ENCODE results near the gene RING1. TPM values are rescaled to one million over a fixed set of nuclear protein-coding genes. Genes with fewer than 3 reads are reported as not detected.
A peak's percentile ranks its signal among the peaks of the same experiment; 100 is the strongest.

The RING1 gene
- total and polyA plus RNA-seq, 10 of the 15 experiments (the other 5 are each of a cell fraction or from before 2014, with no cell fraction given) = 2.0 to 27.2 (median 15.8) TPM

- Histone ChIP-seq H3K4me3 (no peak overlapping the region), H2AFZ (ENCODE audit: control insufficient read depth, low read depth, low read length) (no peak overlapping the region), H3K4me2 (ENCODE audit: control insufficient read depth, insufficient read depth) (no peak overlapping the region), H3K27me3 (replicated peaks in 1 of 2; ENCODE audit: control insufficient read depth in 2 of 2, insufficient read depth in 2 of 2, low read length in 1 of 2) (peaks cover 2 to 3% of the 10 kb centered on the region in 2 experiments; a peak in 3 of 4 replicates), H3K27ac (ENCODE audit: control insufficient read depth, insufficient read depth) (no peak overlapping the region), H3K79me2 (ENCODE audit: control insufficient read depth, insufficient read depth, low read length) (no peaks in the 10 kb centered on the region), H4K20me1 (ENCODE audit: control insufficient read depth, insufficient read depth) (no peaks in the 10 kb centered on the region; the same call in 1 of the 2 replicates), H3K4me1 (ENCODE audit: control insufficient read depth, insufficient read depth, low read length) (peaks cover 10% of the 10 kb centered on the region), H3K36me3 (ENCODE audit: control insufficient read depth in 2 of 2, insufficient read depth in 2 of 2, low read length in 1 of 2) (peaks cover 0 to 5% of the 10 kb centered on the region in 2 experiments; a peak in 2 of 4 replicates), H3K9ac (ENCODE audit: control insufficient read depth, insufficient read depth, low read length) (no peak overlapping the region), H3K9me3 (replicated peaks; ENCODE audit: control insufficient read depth, insufficient read depth, low read length) (no peaks in the 10 kb centered on the region)
- TF ChIP-seq PML (IDR thresholded peaks at IDR 0.05; ENCODE audit: low read length) = no peak
- no peak for TF ChIP-seq NFYA (IDR thresholded peaks at IDR 0.05; ENCODE audit: borderline replicate concordance, low read depth, low read length)
- TF ChIP-seq SMAD1 (IDR thresholded peaks at IDR 0.05; ENCODE audit: low read depth, partially characterized antibody) = no peak
- TF ChIP-seq JUNB (IDR thresholded peaks at IDR 0.05) = no peak
- no peak for TF ChIP-seq HDAC6 (IDR thresholded peaks at IDR 0.05; ENCODE audit: unreplicated experiment)
- TF ChIP-seq CREB1 (IDR thresholded peaks at IDR 0.05; ENCODE audit: low read depth) = no peak
- TF ChIP-seq BCL3 (IDR thresholded peaks at IDR 0.05; ENCODE audit: borderline replicate concordance, insufficient read depth, low read depth, low read length, poor library complexity, severe bottlenecking) = no peak
- TF ChIP-seq RFX5 (IDR thresholded peaks at IDR 0.05; ENCODE audit: low read depth, low read length) = no peak
- TF ChIP-seq STAT3 (IDR thresholded peaks at IDR 0.05; ENCODE audit: low read depth, low read length) = no peak
- no peak for TF ChIP-seq IRF4 (IDR thresholded peaks at IDR 0.05; ENCODE audit: low read depth, low read length)
- TF ChIP-seq HCFC1 (IDR thresholded peaks at IDR 0.05; ENCODE audit: low read length) = no peak
- TF ChIP-seq CBX5 (IDR thresholded peaks at IDR 0.05; ENCODE audit: low read depth) = no peak
- no peak for TF ChIP-seq IKZF1 (conservative IDR thresholded peaks at IDR 0.05)
- in situ Hi-C loops (cut with MboI) (no loop called here), intact Hi-C loops (cut with micrococcal nuclease; ENCODE audit: unreplicated experiment) (no loop called here)
- ChIA-PET RAD21 (ENCODE audit: unreplicated experiment) (no interaction called here), POLR2A (no interaction called here), SMC1A (ENCODE audit: uncharacterized antibody, unreplicated experiment) (no interaction called here), CTCF (no interaction called here)
- 29% methylated on average over 8 of the region's 9 CpGs for WGBS (ENCODE audit: insufficient coverage, insufficient replicate concordance, low lambda C conversion rate, missing lambda C conversion rate)
- DNase-seq (ENCODE audit: low read depth, low spot score) (no peak), ATAC-seq (peak; percentile 9), FAIRE-seq (no peak)
- no TSS peak for BruUV-seq (replicated peaks)
Measured at GRCh38 chr6:33213989-33214335, 5.7 kb downstream of the RING1 start.
